GM23338 (cell line): Measurements from ENCODE around the gene KHK. TPM values are rescaled to one million over a fixed set of nuclear protein-coding genes. Genes with fewer than 3 reads are reported as not detected.
A peak's percentile ranks its signal among the peaks of the same experiment; 100 is the strongest.

ENCODE experiments used
- ATAC-seq: fragments of 200-7000 bp; cut with Tn5 transposase; 3 replicates; pipeline ENCODE4 v1.9.1; 2020
- DNase-seq: peaks from one replicate; pipeline ENCODE4 v3.0.0-alpha.2; 2015; ENCODE audit warnings: low spot score
- H2AFZ ChIP-seq: fragments of 200-600 bp; sonication (generic); 2 replicates; pipeline ENCODE4 v1.8.0; 2016; ENCODE audit warnings: antibody characterized with exemption, mild to moderate bottlenecking, moderate library complexity
- H3F3A ChIP-seq: fragments of 200-600 bp; sonication (generic); replicated peaks from 2 replicates; pipeline ENCODE4 v1.8.0; 2017; ENCODE audit warnings: antibody characterized with exemption, mixed run types, low read depth
- H3K27ac ChIP-seq: fragments of 200-600 bp; sonication (generic); 2 replicates; pipeline ENCODE4 v1.6.1; 2016; ENCODE audit warnings: low read depth
- H3K27me3 ChIP-seq: fragments of 200-600 bp; sonication (generic); 2 replicates; pipeline ENCODE4 v1.8.0; 2016; ENCODE audit warnings: mild to moderate bottlenecking, mixed run types, moderate library complexity; ENCODE audit not compliant: insufficient read depth
- H3K36me3 ChIP-seq: fragments of 200-600 bp; sonication (generic); 2 replicates; pipeline ENCODE4 v1.8.0; 2016; ENCODE audit warnings: mild to moderate bottlenecking; ENCODE audit not compliant: insufficient read depth
- H3K4me1 ChIP-seq: fragments of 200-600 bp; sonication (generic); 2 replicates; pipeline ENCODE4 v1.8.0; 2016; ENCODE audit warnings: mild to moderate bottlenecking, moderate library complexity; ENCODE audit not compliant: insufficient read depth
- H3K4me2 ChIP-seq: fragments of 200-600 bp; sonication (generic); 2 replicates; pipeline ENCODE4 v1.7.1; 2017; ENCODE audit warnings: mixed run types
- H3K4me3 ChIP-seq: fragments of 200-600 bp; sonication (generic); 2 replicates; pipeline ENCODE4 v1.6.1; 2016; ENCODE audit warnings: mixed run types
- H3K79me2 ChIP-seq: fragments of 200-600 bp; sonication (generic); replicated peaks from 2 replicates; pipeline ENCODE4 v1.8.0; 2017; ENCODE audit warnings: mild to moderate bottlenecking; ENCODE audit not compliant: insufficient read depth
- H3K9me2 ChIP-seq: fragments of 200-600 bp; sonication (generic); 2 replicates; pipeline ENCODE4 v1.8.0; 2017; ENCODE audit not compliant: insufficient read depth
- H4K20me1 ChIP-seq: fragments of 200-600 bp; sonication (generic); replicated peaks from 2 replicates; pipeline ENCODE4 v1.8.0; 2017; ENCODE audit warnings: mild to moderate bottlenecking; ENCODE audit not compliant: insufficient read depth
- H3K27ac Mint-ChIP-seq: 2 replicates; pipeline ENCODE4 v1.8.0; 2020; ENCODE audit warnings: inconsistent platforms, mild to moderate bottlenecking, moderate library complexity, mixed read lengths
- H3K27me3 Mint-ChIP-seq: 3 replicates; pipeline ENCODE4 v1.8.0; 2022; ENCODE audit warnings: low read depth, mild to moderate bottlenecking, moderate library complexity, mixed read lengths, inconsistent platforms; ENCODE audit not compliant: insufficient read depth, poor library complexity
- H3K36me3 Mint-ChIP-seq: 3 replicates; pipeline ENCODE4 v1.8.0; 2021; ENCODE audit warnings: low read depth, mild to moderate bottlenecking, inconsistent platforms, moderate library complexity, mixed read lengths
- H3K4me1 Mint-ChIP-seq: 3 replicates; pipeline ENCODE4 v1.8.0; 2020; ENCODE audit warnings: mild to moderate bottlenecking, inconsistent platforms, mixed read lengths
- H3K4me3 Mint-ChIP-seq: 3 replicates; pipeline ENCODE4 v1.8.0; 2021; ENCODE audit warnings: moderate library complexity, mild to moderate bottlenecking, inconsistent platforms, mixed read lengths
- H3K9me3 Mint-ChIP-seq: 3 replicates; pipeline ENCODE4 v1.8.0; 2020; ENCODE audit warnings: moderate library complexity, mild to moderate bottlenecking, inconsistent platforms, mixed read lengths
- CREB1 ChIP-seq: fragments of 250-450 bp; sonication (Bioruptor Pico); IDR thresholded peaks from 2 replicates; pipeline ENCODE4 v1.5.0; 2020; ENCODE audit warnings: low read depth, mild to moderate bottlenecking, moderate library complexity
- CTCF ChIP-seq, 2 experiments: fragments of 200-600 bp in 1 of 2; sonication (generic) in 1 of 2; conservative IDR thresholded peaks; 2 replicates each; pipeline versions ENCODE4 v1.5.1 to v1.6.1; 2016 to 2017; ENCODE audit warnings: antibody characterized with exemption in 2 of 2, low read depth in 2 of 2, mild to moderate bottlenecking in 2 of 2, moderate library complexity in 1 of 2
- ETS1 ChIP-seq: IDR thresholded peaks from 2 replicates; pipeline ENCODE4 v1.6.1; 2016; ENCODE audit warnings: antibody characterized with exemption
- EZH2 ChIP-seq: fragments of 200-600 bp; sonication (generic); IDR thresholded peaks from one replicate; pipeline ENCODE4 v1.8.0; 2017; ENCODE audit warnings: antibody characterized with exemption, mild to moderate bottlenecking, low read depth; ENCODE audit not compliant: unreplicated experiment
- EZH2phosphoT487 ChIP-seq: fragments of 200-600 bp; sonication (generic); IDR thresholded peaks from one replicate; pipeline ENCODE4 v1.8.1; 2018; ENCODE audit warnings: antibody characterized with exemption; ENCODE audit not compliant: unreplicated experiment
- JUNB ChIP-seq: IDR thresholded peaks from one replicate; pipeline ENCODE4 v1.6.1; 2016; ENCODE audit warnings: antibody characterized with exemption; ENCODE audit not compliant: unreplicated experiment
- NANOG ChIP-seq: IDR thresholded peaks from 2 replicates; pipeline ENCODE4 v1.6.1; 2016; ENCODE audit warnings: antibody characterized with exemption, borderline replicate concordance
- POLR2AphosphoS5 ChIP-seq: IDR thresholded peaks from 2 replicates; pipeline ENCODE4 v1.6.1; 2016; ENCODE audit warnings: antibody characterized with exemption, low read depth
- REST ChIP-seq: IDR thresholded peaks from one replicate; pipeline ENCODE4 v1.6.1; 2018; ENCODE audit warnings: antibody characterized with exemption; ENCODE audit not compliant: unreplicated experiment
- STAT1 ChIP-seq: IDR thresholded peaks from one replicate; pipeline ENCODE4 v1.6.1; 2016; ENCODE audit warnings: antibody characterized with exemption; ENCODE audit not compliant: unreplicated experiment
- ZNF114 ChIP-seq: fragments of 250-450 bp; sonication (Bioruptor Pico); IDR thresholded peaks from 2 replicates; pipeline ENCODE4 v1.5.0; 2020; ENCODE audit warnings: mild to moderate bottlenecking, moderate library complexity
- ZNF331 ChIP-seq: fragments of 250-450 bp; sonication (Bioruptor Pico); IDR thresholded peaks from 2 replicates; pipeline ENCODE4 v1.5.0; 2020; ENCODE audit warnings: low read depth, mild to moderate bottlenecking, moderate library complexity
- polyA plus RNA-seq: library from polyadenylated mRNA; unstranded; fragments of >200 nt; fragmentation: Nextera tagmentation; extraction: Ambion mirVana; gene quantifications from 2 replicates; pipeline ENCODE4 v1.2.1, GENCODE V29; 2016
- total RNA-seq: library from RNA; depleted of rRNA; stranded (reverse); fragments of >200 nt; shearing (Covaris generic); gene quantifications from 2 replicates; pipeline ENCODE4 v1.2.3, GENCODE V29; 2014
- TF ChIP-seq, protein P1 (sequence below): fragments of 250-450 bp; sonication (Bioruptor Pico); IDR thresholded peaks from 2 replicates; pipeline ENCODE4 v1.5.0; 2020; ENCODE audit warnings: mild to moderate bottlenecking, moderate library complexity

Gene KHK
- total and polyA plus RNA-seq, 2 experiments from 2014 or later, result 9.7 TPM

- peak overlapping the region; percentile 92 for H3K27ac Mint-ChIP-seq
- peak overlapping the region; percentile 99; the same call in 1 of the 2 replicates for H3K4me3 ChIP-seq
- peaks cover 10% of the 10 kb centered on the region; the same call in 1 of the 2 replicates for H4K20me1 ChIP-seq
- H3K36me3 ChIP-seq, result no peaks in the 10 kb centered on the region
- peak overlapping the region; percentile 97 for H2AFZ ChIP-seq
- H3K4me1 Mint-ChIP-seq, result peaks cover 10% of the 10 kb centered on the region; the same call in 2 of the 3 replicates
- H3K9me3 Mint-ChIP-seq, result no peaks in the 10 kb centered on the region
- ATAC-seq (no peak), DNase-seq (no peak)
- no peaks in the 10 kb centered on the region for H3K27me3 ChIP-seq
- H3K4me3 Mint-ChIP-seq, result peak overlapping the region; percentile 89
- H3F3A ChIP-seq, result no peaks in the 10 kb centered on the region; the same call in 1 of the 2 replicates
- peaks cover 6% of the 10 kb centered on the region; the same call in 1 of the 2 replicates for H3K4me1 ChIP-seq
- H3K27ac ChIP-seq, result no peak overlapping the region
- H3K27me3 Mint-ChIP-seq, result peaks cover 8% of the 10 kb centered on the region
- H3K36me3 Mint-ChIP-seq, result peaks cover 26% of the 10 kb centered on the region; the same call in 2 of the 3 replicates
- H3K79me2 ChIP-seq, result peaks cover 11% of the 10 kb centered on the region
- H3K9me2 ChIP-seq, result no peaks in the 10 kb centered on the region
- H3K4me2 ChIP-seq, result peak overlapping the region; percentile 58; the same call in 1 of the 2 replicates
- TF ChIP-seq ETS1 (no peak), JUNB (no peak), POLR2AphosphoS5 (no peak; the same call in 1 of the 2 replicates), STAT1 (no peak), CTCF (conservative IDR thresholded peaks at IDR 0.05; ENCODE audit: low read depth in 2 of 2) (no peak), EZH2 (no peak), ZNF331 (no peak), CREB1 (CRISPR knock-in tag) (no peak), EZH2phosphoT487 (no peak), REST (no peak), NANOG (no peak), ZNF114 (no peak)
- TF ChIP-seq, protein P1, sequence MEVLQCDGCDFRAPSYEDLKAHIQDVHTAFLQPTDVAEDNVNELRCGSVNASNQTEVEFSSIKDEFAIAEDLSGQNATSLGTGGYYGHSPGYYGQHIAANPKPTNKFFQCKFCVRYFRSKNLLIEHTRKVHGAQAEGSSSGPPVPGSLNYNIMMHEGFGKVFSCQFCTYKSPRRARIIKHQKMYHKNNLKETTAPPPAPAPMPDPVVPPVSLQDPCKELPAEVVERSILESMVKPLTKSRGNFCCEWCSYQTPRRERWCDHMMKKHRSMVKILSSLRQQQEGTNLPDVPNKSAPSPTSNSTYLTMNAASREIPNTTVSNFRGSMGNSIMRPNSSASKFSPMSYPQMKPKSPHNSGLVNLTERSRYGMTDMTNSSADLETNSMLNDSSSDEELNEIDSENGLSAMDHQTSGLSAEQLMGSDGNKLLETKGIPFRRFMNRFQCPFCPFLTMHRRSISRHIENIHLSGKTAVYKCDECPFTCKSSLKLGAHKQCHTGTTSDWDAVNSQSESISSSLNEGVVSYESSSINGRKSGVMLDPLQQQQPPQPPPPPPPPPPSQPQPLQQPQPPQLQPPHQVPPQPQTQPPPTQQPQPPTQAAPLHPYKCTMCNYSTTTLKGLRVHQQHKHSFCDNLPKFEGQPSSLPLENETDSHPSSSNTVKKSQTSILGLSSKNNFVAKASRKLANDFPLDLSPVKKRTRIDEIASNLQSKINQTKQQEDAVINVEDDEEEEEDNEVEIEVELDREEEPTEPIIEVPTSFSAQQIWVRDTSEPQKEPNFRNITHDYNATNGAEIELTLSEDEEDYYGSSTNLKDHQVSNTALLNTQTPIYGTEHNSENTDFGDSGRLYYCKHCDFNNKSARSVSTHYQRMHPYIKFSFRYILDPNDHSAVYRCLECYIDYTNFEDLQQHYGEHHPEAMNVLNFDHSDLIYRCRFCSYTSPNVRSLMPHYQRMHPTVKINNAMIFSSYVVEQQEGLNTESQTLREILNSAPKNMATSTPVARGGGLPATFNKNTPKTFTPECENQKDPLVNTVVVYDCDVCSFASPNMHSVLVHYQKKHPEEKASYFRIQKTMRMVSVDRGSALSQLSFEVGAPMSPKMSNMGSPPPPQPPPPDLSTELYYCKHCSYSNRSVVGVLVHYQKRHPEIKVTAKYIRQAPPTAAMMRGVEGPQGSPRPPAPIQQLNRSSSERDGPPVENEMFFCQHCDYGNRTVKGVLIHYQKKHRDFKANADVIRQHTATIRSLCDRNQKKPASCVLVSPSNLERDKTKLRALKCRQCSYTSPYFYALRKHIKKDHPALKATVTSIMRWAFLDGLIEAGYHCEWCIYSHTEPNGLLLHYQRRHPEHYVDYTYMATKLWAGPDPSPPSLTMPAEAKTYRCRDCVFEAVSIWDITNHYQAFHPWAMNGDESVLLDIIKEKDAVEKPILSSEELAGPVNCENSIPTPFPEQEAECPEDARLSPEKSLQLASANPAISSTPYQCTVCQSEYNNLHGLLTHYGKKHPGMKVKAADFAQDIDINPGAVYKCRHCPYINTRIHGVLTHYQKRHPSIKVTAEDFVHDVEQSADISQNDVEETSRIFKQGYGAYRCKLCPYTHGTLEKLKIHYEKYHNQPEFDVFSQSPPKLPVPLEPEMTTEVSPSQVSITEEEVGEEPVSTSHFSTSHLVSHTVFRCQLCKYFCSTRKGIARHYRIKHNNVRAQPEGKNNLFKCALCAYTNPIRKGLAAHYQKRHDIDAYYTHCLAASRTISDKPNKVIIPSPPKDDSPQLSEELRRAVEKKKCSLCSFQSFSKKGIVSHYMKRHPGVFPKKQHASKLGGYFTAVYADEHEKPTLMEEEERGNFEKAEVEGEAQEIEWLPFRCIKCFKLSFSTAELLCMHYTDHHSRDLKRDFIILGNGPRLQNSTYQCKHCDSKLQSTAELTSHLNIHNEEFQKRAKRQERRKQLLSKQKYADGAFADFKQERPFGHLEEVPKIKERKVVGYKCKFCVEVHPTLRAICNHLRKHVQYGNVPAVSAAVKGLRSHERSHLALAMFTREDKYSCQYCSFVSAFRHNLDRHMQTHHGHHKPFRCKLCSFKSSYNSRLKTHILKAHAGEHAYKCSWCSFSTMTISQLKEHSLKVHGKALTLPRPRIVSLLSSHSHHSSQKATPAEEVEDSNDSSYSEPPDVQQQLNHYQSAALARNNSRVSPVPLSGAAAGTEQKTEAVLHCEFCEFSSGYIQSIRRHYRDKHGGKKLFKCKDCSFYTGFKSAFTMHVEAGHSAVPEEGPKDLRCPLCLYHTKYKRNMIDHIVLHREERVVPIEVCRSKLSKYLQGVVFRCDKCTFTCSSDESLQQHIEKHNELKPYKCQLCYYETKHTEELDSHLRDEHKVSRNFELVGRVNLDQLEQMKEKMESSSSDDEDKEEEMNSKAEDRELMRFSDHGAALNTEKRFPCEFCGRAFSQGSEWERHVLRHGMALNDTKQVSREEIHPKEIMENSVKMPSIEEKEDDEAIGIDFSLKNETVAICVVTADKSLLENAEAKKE, result no peak
These were observed 48.4 kb downstream of the KHK start for GRCh38 chr2:27134781-27135477.
